KMS-11 (cell line): ENCODE results near the gene LRRC40.
"Not testable (repeated sequence)": the region's sequence is repeated elsewhere in the genome, so short reads cannot be mapped to it uniquely, and the experiment has no call there.

Experiments
- H2AFZ ChIP-seq: fragments of 200-600 bp; sonication (generic); 2 replicates; pipeline ENCODE4 v1.6.1; 2016; ENCODE audit warnings: antibody characterized with exemption, mixed run types, low read depth
- H3K27ac ChIP-seq: fragments of 200-600 bp; sonication (generic); 2 replicates; pipeline ENCODE4 v1.6.1; 2016; ENCODE audit warnings: mild to moderate bottlenecking, mixed run types
- H3K27me3 ChIP-seq: fragments of 200-600 bp; sonication (generic); 2 replicates; pipeline ENCODE4 v1.6.1; 2017; ENCODE audit warnings: mild to moderate bottlenecking, low read depth, mixed run types, moderate library complexity; ENCODE audit not compliant: insufficient read depth
- H3K36me3 ChIP-seq: fragments of 200-600 bp; sonication (generic); 2 replicates; pipeline ENCODE4 v1.6.1; 2017; ENCODE audit warnings: mild to moderate bottlenecking, mixed run types; ENCODE audit not compliant: insufficient read depth
- H3K4me1 ChIP-seq: fragments of 200-600 bp; sonication (generic); 2 replicates; pipeline ENCODE4 v1.6.1; 2016; ENCODE audit warnings: mild to moderate bottlenecking, low read depth, mixed run types; ENCODE audit not compliant: poor library complexity, severe bottlenecking
- H3K4me2 ChIP-seq: fragments of 200-600 bp; sonication (generic); 2 replicates; pipeline ENCODE4 v1.7.0; 2016; ENCODE audit warnings: mild to moderate bottlenecking, mixed run types
- H3K4me3 ChIP-seq: fragments of 200-600 bp; sonication (generic); IDR thresholded peaks from 2 replicates; pipeline ENCODE4 v1.6.1; 2017; ENCODE audit warnings: low read depth, low read length, mixed read lengths; ENCODE audit not compliant: insufficient read depth
- H3K79me2 ChIP-seq: fragments of 200-600 bp; sonication (generic); 2 replicates; pipeline ENCODE4 v1.6.1; 2016; ENCODE audit warnings: low read depth, mixed run types; ENCODE audit not compliant: insufficient read depth
- H3K9ac ChIP-seq: fragments of 200-600 bp; sonication (generic); 2 replicates; pipeline ENCODE4 v1.6.1; 2016; ENCODE audit warnings: mild to moderate bottlenecking, mixed run types
- H4K20me1 ChIP-seq: fragments of 200-600 bp; sonication (generic); 2 replicates; pipeline ENCODE4 v1.6.1; 2016; ENCODE audit warnings: mild to moderate bottlenecking, mixed run types; ENCODE audit not compliant: insufficient read depth
- TF ChIP-seq, protein P1 (sequence below): fragments of 200-600 bp; sonication (generic); conservative IDR thresholded peaks from 2 replicates; pipeline ENCODE4 v1.6.1; 2017; ENCODE audit warnings: low read depth, mild to moderate bottlenecking, antibody characterized with exemption, low read length, moderate library complexity, mixed read lengths

LRRC40 gene

DNA sequence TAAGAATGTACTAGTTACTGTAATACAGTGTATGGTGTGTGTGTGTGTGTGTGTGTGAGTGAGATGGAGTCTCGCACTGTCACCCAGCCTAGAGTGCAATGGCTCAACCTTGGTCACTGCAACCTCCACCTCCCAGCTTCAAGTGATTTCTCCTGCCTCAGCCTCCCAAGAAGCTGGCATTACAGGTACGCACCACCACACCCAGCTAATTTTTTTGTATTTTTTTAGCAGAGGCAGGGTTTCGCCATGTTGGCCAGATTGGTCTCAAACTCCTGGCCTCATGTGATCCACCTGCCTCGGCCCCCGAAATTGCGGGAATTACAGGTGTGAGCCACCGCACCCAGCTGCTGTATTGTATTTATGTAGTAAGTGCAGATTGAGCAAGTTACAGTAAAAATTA, 2.9 kb upstream of the LRRC40 start:
- Histone ChIP-seq H2AFZ (no peak overlapping the region), H3K27me3 (no peaks in the 10 kb centered on the region), H3K4me2 (no peak overlapping the region), H3K4me3 (no peak overlapping the region), H3K27ac (no peak overlapping the region), H3K36me3 (no peaks in the 10 kb centered on the region), H3K9ac (no peak overlapping the region), H4K20me1 (no peaks in the 10 kb centered on the region; the same call in 1 of the 2 replicates), H3K79me2 (peaks cover 94% of the 10 kb centered on the region), H3K4me1 (peaks cover 53% of the 10 kb centered on the region)
- TF ChIP-seq, protein P1, sequence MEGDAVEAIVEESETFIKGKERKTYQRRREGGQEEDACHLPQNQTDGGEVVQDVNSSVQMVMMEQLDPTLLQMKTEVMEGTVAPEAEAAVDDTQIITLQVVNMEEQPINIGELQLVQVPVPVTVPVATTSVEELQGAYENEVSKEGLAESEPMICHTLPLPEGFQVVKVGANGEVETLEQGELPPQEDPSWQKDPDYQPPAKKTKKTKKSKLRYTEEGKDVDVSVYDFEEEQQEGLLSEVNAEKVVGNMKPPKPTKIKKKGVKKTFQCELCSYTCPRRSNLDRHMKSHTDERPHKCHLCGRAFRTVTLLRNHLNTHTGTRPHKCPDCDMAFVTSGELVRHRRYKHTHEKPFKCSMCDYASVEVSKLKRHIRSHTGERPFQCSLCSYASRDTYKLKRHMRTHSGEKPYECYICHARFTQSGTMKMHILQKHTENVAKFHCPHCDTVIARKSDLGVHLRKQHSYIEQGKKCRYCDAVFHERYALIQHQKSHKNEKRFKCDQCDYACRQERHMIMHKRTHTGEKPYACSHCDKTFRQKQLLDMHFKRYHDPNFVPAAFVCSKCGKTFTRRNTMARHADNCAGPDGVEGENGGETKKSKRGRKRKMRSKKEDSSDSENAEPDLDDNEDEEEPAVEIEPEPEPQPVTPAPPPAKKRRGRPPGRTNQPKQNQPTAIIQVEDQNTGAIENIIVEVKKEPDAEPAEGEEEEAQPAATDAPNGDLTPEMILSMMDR: no peak

DNA sequence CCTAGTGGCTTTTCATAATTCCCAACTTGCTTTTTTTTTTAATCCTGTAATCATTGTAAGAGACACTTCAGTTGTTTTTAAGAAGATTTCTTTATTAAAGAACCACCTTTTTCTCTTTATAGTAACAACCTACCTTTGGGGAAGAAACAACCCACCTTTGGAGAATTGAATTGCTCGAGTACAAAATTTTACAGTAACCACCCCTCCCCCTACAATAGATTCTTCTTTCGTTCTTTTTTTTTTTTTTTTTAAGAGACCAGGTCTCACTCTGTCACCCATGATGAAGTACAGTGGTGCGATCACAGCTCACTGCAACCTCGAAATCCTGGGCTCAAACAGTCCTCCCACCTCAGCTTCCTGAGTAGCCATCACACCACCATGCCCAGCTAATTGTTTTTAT, 2.1 kb upstream of the LRRC40 start:
- Histone ChIP-seq H3K9ac (no peak overlapping the region), H2AFZ (no peak overlapping the region), H3K4me3 (no peak overlapping the region), H3K79me2 (peaks cover 94% of the 10 kb centered on the region), H3K4me2 (no peak overlapping the region; the same call in 1 of the 2 replicates), H3K36me3 (no peaks in the 10 kb centered on the region), H3K27me3 (no peaks in the 10 kb centered on the region), H3K4me1 (peaks cover 54% of the 10 kb centered on the region), H3K27ac (no peak overlapping the region), H4K20me1 (no peaks in the 10 kb centered on the region; the same call in 1 of the 2 replicates)
- TF ChIP-seq, protein P1: no peak

DNA sequence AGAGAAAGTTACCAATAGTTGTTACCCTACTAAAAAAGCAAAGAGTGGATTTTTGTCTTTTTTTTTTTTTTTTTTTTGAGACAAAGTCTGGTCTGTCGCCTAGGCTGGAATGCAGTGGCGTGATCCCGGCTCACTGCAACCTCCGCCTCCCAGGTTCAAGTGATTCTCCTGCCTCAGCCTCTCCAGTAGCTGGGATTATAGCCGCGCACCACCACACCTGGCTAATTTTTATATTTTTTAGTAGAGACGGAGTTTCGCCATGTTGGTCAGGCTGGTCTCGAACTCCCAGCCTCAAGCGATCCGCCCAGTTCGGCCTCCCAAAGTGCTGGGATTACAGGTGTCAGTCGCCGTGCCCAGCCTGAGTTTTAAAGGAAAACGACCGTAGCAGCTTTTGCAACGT, 1.5 kb upstream of the LRRC40 start:
- peak overlapping the region; percentile 81; the same call in 1 of the 2 replicates for H3K27ac ChIP-seq
- H3K4me3 ChIP-seq, H2AFZ ChIP-seq, H4K20me1 ChIP-seq, H3K36me3 ChIP-seq, H3K27me3 ChIP-seq: not testable (repeated sequence)
- H3K4me2 ChIP-seq: peak overlapping the region; percentile 82; the same call in 1 of the 2 replicates
- H3K4me1 ChIP-seq: peaks cover 53% of the 10 kb centered on the region
- peaks cover 95% of the 10 kb centered on the region for H3K79me2 ChIP-seq
- H3K9ac ChIP-seq: peak overlapping the region; percentile 84; the same call in 1 of the 2 replicates

DNA sequence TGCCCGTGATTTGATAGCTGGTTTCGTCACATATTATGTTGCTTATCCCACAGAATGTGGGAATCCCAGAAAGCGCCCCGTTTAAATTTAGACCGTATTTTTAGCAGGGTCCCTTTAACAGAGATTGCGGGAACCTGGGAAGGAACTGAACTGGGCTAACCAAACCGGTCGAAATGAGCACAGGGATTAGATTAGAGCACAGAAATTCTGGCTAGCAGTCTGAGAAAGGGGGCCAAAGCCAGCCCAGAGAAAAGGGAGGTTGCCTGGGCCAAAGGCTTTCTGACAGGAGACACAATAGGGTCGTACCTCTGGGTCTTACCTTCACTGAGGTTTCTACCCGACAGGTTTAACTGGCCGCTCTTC, 327 bp downstream of the LRRC40 start:
- peak overlapping the region; percentile 81; the same call in 1 of the 2 replicates for H3K27ac ChIP-seq
- no peaks in the 10 kb centered on the region for H3K27me3 ChIP-seq
- peak overlapping the region; percentile 81 for H2AFZ ChIP-seq
- H3K36me3 ChIP-seq: no peaks in the 10 kb centered on the region
- TF ChIP-seq, protein P1: no peak
- H3K79me2 ChIP-seq: peaks cover 90% of the 10 kb centered on the region
- H3K4me3 ChIP-seq: peak overlapping the region; percentile 26
- H3K4me1 ChIP-seq: peaks cover 35% of the 10 kb centered on the region
- no peaks in the 10 kb centered on the region for H4K20me1 ChIP-seq
- H3K9ac ChIP-seq: peak overlapping the region; percentile 84
- peak overlapping the region; percentile 70 for H3K4me2 ChIP-seq

DNA sequence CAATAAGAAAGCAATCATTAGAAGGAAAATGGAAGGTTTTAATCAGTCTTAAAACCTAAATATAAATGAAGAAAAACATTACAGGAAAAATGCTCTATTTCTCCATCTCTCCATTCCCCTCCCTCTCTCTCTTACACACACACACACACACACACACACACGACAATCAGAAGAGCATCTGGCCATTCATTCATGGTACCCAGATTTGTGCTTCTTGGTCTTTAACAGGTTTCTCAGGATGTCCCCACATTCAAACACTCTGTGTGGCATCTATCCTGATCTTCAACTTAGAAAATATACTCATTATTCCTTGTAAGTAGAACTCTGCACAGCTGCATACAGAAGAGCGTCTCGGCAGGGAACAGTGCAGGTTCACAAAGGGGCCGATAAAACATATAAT, 779 bp downstream of the LRRC40 start:
- Histone ChIP-seq H3K27ac (peak overlapping the region; percentile 81; the same call in 1 of the 2 replicates), H2AFZ (peak overlapping the region; percentile 81; the same call in 1 of the 2 replicates), H3K36me3 (no peaks in the 10 kb centered on the region), H3K4me1 (peaks cover 32% of the 10 kb centered on the region), H3K4me3 (peak overlapping the region; percentile 26), H3K4me2 (peak overlapping the region; percentile 70), H4K20me1 (no peaks in the 10 kb centered on the region), H3K9ac (peak overlapping the region; percentile 84; the same call in 1 of the 2 replicates), H3K79me2 (peaks cover 86% of the 10 kb centered on the region), H3K27me3 (no peaks in the 10 kb centered on the region)
- TF ChIP-seq, protein P1: no peak
